ENCODE measurements around the gene NGF. TPM values are rescaled to one million over a fixed set of nuclear protein-coding genes. Genes with fewer than 3 reads are reported as not detected.

Gene NGF
- total RNA-seq, 1 experiment from 2014 or later: not detected

Other genes starting within 250 kb of the NGF start
- gene TSPAN2, start 248.7 kb downstream of the NGF start, total RNA-seq (2014; rRNA removed; shearing (Covaris generic)): not detected in 2 replicates

Measured in SK-MEL-5 (cell line).